Activated naive CD4-positive, alpha-beta T cell treated with anti-CD3 and anti-CD28 coated beads, Interleukin-2, amount 50 U/mL, for 16 hours (primary cell): Measurements from ENCODE around the gene ALDH5A1.

Source experiments
- DNase-seq: peaks from one replicate; pipeline ENCODE4 v3.0.0-alpha.2; 2020

The ALDH5A1 gene

GRCh38 chr6:24534329-24534728 lies 39.6 kb downstream of the ALDH5A1 start:
- DNase-seq: no peak

GRCh38 chr6:24535210-24535609 lies 40.4 kb downstream of the ALDH5A1 start:
- no peak for DNase-seq

- DNase-seq: no peak
These were observed 41.7 kb downstream of the ALDH5A1 start for GRCh38 chr6:24536466-24536865.

GRCh38 chr6:24537082-24537699 lies 42.4 kb downstream of the ALDH5A1 start:
- DNase-seq: no peak

GRCh38 chr6:24537771-24538385 lies 43.1 kb downstream of the ALDH5A1 start:
- DNase-seq: no peak

- no peak for DNase-seq
These were observed 44.6 kb downstream of the ALDH5A1 start for GRCh38 chr6:24539416-24539815.

GRCh38 chr6:24540197-24540596 lies 45.4 kb downstream of the ALDH5A1 start:
- no peak for DNase-seq

- DNase-seq: no peak
These were observed 48.9 kb downstream of the ALDH5A1 start for GRCh38 chr6:24543683-24544082.

- no peak for DNase-seq
These were observed 50.4 kb downstream of the ALDH5A1 start for GRCh38 chr6:24545183-24545582.

- DNase-seq: no peak
These were observed 50.9 kb downstream of the ALDH5A1 start for GRCh38 chr6:24545691-24546090.

- no peak for DNase-seq
These were observed 51.7 kb downstream of the ALDH5A1 start for GRCh38 chr6:24546439-24546838.

GRCh38 chr6:24547243-24547642 lies 52.5 kb downstream of the ALDH5A1 start:
- DNase-seq: peak; percentile 51

GRCh38 chr6:24549158-24549557 lies 54.4 kb downstream of the ALDH5A1 start:
- no peak for DNase-seq

GRCh38 chr6:24549674-24550353 lies 55.0 kb downstream of the ALDH5A1 start:
- no peak for DNase-seq

GRCh38 chr6:24551139-24551538 lies 56.4 kb downstream of the ALDH5A1 start:
- no peak for DNase-seq

- DNase-seq: no peak
These were observed 59.7 kb downstream of the ALDH5A1 start for GRCh38 chr6:24554474-24554873.

- no peak for DNase-seq
These were observed 63.7 kb downstream of the ALDH5A1 start for GRCh38 chr6:24558516-24558915.

- DNase-seq: no peak
These were observed 69.3 kb downstream of the ALDH5A1 start for GRCh38 chr6:24564081-24564480.

- DNase-seq: no peak
These were observed 70.4 kb downstream of the ALDH5A1 start for GRCh38 chr6:24565196-24565595.

- no peak for DNase-seq
These were observed 71.4 kb downstream of the ALDH5A1 start for GRCh38 chr6:24566020-24566767.

- DNase-seq: no peak
These were observed 73.9 kb downstream of the ALDH5A1 start for GRCh38 chr6:24568683-24569082.

- no peak for DNase-seq
These were observed 75.0 kb downstream of the ALDH5A1 start for GRCh38 chr6:24569811-24570210.

GRCh38 chr6:24571361-24571760 lies 76.6 kb downstream of the ALDH5A1 start:
- no peak for DNase-seq

- no peak for DNase-seq
These were observed 80.0 kb downstream of the ALDH5A1 start for GRCh38 chr6:24574809-24575208.
